GM19467 (cell line): ENCODE results near the gene ZNF37A.
"Not testable (repeated sequence)": the region's sequence is repeated elsewhere in the genome, so short reads cannot be mapped to it uniquely, and the experiment has no call there.

Experiments
- ATAC-seq: cut with Tn5 transposase; IDR thresholded peaks from one replicate; pipeline ENCODE4 v1.9.1; 2021; ENCODE audit warnings: mild to moderate bottlenecking, moderate library complexity; ENCODE audit not compliant: unreplicated experiment

The ZNF37A gene

DNA sequence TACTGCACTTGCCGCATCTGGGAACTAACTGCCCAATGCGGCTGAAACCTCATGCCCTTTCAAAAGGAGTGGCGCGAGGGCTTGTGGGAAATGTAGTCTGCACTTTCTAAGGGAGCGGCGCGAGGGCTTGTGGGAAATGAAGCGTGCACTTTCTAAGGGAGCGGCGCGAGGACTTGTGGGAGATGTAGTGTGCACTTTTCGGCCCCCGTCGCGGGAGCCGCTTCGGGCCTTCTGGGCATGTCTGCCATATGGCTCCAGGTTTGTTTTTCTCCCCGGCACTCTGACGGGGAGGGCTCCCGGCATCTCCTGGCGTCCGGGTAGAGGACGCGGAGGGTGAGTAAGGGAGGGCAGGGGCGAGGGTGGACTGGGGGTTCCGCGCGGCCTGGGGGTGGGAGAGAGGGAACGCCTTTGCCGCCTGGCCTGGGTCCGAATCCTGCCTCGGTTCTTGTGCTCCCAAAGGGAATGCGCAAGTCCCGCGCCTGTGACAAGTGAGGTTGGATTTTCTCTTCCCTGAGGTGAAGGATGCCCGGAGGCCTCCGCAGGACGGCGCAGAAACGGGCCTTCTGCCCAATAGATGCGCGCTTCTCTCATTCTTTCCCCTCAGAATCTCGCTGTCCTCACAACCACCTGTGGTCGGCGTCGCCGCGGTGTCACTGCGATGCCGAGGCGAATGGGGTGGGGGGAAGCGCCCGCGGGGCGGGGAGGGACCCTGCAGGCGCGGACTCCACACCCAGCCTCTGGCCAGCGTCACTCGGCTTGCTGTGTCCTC, at the start of gene ZNF37A:
ZNF37A (plus strand) TSS at position 180 of the 769 bp plus-strand sequence. CDS start 2,281 bp downstream, outside the sequence.
- ATAC-seq, result peak; percentile 97

DNA sequence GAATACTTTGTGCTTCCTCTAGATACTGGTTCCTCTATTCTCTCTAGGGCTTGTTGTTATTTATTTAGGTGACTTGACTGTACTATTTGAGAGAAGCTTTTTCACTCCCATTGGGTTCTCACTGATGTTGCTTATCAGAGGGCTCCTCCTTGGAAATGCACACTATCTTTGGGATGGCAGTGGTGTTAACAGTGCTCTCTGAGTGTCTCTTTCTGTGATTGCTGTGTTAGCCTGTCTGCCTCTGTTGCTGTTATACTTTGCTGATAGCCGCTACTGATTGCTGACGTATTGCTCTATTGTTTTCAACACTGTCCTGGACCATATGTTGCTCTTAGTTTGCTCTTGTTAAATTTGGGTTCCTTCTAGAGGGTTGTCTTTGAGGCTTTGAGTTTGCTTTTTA, 49.0 kb upstream of the ZNF37A start:
- no peak for ATAC-seq

DNA sequence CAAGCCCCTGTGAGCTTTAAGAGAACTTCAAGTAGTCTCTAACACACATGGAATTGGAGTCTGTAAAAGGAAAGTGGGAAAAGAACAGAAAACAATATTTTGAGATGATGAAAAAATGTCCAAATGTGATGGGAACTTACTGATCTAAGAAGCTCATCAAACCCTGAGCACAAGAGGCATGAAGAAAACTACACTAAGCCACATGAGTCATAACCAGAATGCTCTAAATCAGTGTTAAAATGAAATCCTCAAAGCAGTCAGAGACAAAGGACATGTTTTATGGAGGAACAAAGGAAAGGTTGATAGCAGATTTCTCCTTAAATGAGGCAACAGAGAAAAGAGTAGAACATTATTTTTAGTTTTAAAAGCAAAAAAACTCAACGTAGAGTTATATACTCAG, 46.5 kb upstream of the ZNF37A start:
- no peak for ATAC-seq

DNA sequence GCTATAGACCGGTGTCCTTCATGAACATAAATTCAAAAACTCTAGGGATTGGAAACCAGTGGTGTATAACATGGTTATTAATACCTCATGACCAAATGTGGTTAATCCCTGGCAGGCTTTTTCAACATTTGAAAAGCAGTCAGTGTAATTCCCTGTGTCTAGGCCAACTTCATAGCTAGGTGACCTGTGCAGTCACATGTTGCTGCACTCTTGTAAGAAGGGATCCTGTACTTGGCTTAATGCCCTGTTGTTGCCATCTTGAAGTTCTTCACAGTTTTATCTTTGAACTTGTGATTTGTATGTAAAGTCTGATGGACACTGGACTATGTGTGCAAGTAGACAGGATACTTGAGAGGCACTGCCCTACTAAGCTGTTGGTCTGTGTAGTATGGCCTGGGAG, 43.9 kb upstream of the ZNF37A start:
- no peak for ATAC-seq

DNA sequence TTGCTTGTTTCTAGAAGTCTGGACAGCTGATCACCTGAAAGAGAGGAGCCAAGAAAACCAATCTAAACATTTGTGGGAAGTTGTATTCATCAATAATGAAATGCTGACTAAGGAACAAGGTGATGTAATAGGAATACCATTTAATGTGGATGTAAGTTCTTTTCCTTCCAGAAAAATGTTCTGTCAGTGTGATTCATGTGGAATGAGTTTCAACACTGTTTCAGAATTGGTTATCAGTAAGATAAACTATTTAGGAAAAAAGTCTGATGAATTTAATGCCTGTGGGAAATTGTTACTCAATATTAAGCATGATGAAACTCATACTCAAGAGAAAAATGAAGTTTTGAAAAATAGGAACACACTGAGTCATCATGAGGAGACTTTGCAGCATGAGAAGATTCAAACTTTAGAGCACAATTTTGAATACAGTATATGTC, 39.8 kb upstream of the ZNF37A start:
- no peak for ATAC-seq

DNA sequence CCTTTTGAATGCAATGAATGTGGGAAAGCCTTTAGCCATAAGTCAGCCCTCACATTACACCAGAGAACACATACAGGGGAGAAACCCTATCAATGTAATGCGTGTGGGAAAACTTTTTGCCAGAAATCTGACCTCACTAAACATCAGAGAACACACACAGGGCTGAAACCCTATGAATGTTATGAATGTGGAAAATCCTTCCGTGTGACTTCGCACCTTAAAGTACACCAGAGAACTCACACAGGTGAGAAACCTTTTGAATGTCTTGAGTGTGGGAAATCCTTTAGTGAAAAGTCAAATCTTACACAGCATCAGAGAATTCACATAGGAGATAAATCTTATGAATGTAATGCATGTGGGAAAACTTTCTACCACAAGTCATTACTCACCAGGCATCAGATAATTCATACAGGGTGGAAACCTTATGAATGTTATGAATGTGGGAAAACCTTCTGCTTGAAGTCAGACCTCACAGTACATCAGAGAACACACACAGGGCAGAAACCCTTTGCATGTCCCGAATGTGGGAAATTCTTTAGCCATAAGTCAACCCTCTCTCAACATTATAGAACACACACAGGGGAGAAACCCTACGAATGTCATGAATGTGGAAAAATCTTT, 38.8 kb upstream of the ZNF37A start:
- not testable (repeated sequence) for ATAC-seq

DNA sequence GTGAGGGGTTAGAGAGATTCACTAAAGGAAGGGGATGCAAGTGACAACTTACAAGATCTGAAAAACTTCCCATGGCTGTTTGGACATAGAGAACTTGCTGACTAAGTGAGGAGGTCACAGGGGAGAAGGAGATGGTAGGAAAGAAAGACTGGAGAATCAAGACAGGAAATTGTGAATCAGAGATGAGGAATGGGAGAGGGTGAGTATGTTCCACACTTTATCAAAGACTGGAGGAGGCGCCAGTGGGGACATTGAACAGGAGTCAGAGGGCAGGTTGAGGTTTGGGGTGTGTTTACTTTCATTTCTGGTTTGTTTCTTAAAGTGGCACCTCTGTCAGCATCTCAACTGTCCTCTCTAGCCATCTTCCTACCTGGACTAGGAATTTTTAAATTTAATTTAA, 24.5 kb upstream of the ZNF37A start:
- not testable (repeated sequence) for ATAC-seq

DNA sequence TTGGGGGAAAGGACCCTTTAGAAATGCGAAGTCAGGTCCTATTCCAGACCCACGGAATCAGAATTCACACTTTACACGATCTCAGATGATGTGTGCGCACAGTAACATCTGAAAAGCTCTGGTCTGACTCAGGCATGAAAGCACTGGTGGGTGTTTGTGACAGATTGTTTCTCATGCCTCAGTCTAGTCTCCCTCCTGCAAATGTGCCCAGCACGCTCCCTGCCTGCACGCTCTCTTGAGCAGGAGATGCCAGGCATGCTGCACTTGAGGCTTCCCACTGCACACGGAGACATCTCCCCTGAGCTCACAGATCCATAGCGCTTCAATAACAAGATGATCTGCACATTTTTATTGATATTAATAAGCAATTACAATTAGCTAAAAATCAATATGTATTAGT, 23.6 kb upstream of the ZNF37A start:
- ATAC-seq, result no peak

DNA sequence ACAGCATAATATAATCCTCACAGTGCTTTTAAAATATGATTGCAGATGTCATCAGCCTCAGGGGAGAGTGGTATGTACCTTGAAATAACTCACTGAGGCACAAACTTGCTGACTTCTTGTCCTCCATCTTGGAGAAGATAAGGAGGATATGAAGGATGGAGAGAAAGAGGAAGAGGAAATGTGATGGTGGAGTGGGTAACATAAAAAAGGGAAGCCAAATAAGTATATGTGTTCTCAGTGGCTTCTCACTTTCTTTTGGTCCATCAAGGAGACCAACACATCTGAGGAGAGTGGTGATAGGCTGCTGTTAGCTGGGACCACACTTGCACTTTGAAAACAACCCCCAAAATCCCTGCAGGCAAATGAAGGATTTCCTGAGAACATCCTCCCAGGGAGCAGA, 21.6 kb upstream of the ZNF37A start:
- no peak for ATAC-seq

DNA sequence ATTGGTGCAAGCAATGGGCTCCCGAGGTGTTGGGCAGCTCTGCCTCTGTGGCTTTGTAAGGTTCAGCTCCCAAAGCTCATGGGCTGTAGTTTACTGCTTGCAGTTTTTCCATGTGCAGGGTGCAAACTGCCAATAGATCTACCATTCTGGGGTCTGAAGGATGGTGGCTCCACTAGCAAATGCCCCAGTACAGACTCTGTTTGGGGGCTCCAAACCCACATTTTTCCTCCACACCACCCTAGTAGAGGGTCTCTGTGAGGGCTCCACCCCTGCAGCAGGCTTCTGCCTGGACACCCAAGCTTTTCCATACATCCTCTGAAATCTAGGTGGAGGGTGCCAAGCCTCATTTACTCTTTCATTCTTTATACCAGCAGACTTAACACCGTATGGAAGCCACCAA, 17.4 kb upstream of the ZNF37A start:
- no peak for ATAC-seq

DNA sequence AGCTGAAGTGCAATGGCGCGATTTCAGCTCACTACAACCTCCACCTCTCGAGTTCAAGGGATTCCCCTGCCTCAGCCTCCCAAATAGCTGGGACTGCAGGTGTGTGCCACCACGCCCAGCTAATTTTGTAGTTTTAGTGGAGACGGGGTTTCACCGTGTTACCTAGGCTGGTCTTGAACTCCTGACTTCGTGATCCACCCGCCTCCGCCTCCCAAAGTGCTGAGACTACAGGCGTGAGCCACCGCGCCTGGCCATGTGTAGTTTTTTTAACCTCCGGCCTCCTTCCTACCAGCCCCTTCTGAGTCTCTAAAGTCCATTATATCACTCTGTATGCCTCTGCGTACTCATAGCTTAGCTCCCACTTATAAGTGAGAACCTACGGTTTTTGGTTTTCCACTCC, 819 bp upstream of the ZNF37A start:
- ATAC-seq, result not testable (repeated sequence)

DNA sequence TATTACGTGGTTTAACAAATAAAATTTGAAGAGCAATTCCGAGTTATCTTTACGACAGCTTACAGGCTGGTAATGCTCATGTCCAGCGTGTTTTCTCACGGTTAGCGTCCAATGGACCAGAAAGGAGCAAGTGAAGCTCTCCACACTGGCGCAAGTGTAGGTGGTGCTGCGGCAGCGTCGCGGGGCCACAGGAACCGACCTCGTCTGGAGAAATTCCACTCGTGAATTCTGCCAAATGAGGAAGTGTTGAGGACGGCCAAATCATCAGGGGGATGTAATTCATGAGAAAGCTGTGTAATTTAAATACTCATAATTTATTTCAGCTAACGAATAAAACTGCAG, 350 bp upstream of the ZNF37A start:
- ATAC-seq, result peak; percentile 21

DNA sequence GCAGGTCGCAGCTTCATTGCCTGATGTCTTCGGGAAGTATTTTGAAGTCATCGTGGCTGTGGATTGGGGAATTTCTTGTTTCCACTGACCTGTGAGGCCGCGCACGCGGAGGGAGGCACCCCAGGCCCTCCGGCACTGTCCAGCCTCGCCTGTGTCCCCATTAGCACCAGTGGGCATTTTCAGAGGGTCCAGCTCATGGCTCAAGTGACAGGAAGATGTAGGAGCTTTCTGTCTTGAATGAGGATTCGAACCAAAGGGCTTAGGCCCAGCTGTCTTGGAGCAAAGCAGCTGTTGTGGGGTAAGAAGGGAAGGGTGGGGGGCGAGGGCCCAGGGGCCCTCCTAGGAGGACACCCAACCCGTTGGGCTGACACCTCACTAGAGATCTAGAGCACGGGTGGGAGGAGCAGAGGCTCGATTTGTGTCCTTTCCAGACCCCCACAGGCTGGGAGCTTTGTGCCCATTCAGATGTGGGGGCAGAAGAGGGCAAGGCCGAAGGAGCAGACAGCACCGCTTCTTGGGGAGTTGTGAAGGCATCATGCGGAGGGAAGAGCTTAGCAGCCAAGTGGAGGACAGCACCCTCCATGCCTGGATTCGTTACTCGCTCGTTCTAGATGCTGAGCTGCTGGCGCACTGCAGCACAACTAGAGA, 914 bp downstream of the ZNF37A start:
- no peak for ATAC-seq

DNA sequence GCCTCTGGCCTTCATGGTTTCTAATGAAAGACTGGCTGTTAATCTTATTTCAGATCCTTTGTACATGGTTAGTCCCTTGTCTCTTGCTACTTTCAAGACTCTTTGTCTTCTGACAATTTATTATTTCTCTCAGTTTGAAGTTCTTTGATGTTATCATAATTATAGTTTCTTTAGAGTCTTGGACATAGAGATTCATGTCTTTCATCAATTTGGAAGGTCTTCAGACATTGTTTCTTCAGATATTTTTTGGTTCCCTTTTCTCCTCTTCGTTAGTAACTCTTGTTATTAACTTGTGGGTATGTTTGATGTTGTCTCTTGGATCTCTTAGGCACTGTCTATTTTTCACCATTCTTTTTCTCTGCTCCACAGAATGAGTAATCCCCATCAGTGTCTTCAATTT, 8.7 kb downstream of the ZNF37A start:
- no peak for ATAC-seq

DNA sequence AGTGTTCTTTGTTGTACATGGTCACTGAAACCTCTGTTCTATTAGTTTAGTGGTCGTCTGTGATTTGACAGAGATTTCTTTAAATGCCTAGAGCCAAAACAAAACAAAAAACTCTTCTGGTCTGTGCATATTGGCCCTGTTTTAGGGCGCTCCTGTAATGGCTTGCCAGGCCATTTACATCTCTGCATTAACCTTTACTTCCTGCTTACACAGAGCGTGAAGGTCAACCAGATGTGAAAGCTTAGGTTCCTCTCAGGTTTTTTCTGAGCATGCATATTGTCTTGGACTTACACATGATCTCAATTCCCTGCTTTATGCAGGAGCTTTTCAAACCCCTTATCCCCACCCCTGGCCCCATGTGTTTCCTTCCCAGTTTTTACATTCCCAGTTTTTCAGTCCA, 9.6 kb downstream of the ZNF37A start:
- no peak for ATAC-seq

DNA sequence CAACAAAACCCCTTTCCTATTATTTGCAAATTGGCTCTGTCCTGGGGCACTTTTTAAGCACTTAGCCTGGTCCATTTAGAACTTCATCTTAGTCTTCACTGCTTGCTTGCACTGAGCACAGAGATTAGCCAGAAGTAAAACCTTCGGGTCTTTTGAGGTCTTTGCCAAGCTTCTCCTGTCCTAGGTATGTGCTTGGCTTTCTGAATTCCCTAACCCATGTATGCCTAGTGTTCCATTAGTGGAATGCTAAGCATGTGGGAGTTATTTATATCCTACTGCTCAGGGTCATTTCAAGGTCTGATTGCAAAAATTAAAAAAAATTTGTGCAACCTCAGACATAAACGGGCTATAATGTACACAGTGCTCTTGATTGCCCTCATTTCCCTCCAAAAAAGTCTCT, 18.0 kb downstream of the ZNF37A start:
- no peak for ATAC-seq

DNA sequence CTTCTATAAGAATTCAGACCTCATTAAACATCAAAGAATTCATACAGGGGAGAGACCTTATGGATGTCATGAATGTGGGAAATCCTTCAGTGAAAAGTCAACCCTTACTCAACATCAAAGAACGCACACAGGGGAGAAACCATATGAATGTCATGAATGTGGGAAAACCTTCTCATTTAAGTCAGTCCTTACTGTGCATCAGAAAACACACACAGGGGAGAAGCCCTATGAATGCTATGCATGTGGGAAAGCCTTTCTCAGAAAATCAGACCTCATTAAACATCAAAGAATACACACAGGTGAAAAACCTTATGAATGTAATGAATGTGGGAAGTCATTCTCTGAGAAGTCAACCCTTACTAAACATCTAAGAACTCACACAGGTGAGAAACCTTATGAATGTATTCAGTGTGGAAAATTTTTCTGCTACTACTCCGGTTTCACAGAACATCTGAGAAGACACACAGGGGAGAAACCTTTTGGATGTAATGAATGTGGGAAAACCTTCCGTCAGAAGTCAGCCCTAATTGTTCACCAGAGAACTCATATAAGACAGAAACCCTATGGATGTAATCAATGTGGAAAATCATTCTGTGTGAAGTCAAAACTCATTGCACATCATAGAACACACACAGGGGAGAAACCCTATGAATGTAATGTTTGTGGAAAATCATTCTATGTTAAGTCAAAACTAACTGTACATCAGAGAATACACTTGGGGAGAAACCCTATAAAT, 24.1 kb downstream of the ZNF37A start:
- ATAC-seq, result no peak

DNA sequence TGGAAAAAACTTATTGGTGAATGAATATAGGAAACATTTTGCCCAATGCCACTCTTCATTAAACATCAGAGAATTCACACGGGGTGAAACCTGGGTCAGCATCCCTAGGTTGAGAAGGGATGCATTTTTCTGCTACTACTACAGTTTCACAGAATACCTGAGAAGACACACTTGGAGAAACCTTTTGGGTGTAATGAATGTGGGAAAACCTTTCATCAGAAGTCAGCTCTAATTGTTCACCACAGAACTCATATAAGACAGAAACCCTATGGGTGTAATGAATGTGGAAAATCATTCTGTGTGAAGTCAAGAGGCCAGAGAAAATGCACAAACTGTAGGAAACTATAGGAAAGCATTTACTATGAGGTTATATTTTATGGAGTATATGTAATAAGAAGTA, 24.9 kb downstream of the ZNF37A start:
- no peak for ATAC-seq

DNA sequence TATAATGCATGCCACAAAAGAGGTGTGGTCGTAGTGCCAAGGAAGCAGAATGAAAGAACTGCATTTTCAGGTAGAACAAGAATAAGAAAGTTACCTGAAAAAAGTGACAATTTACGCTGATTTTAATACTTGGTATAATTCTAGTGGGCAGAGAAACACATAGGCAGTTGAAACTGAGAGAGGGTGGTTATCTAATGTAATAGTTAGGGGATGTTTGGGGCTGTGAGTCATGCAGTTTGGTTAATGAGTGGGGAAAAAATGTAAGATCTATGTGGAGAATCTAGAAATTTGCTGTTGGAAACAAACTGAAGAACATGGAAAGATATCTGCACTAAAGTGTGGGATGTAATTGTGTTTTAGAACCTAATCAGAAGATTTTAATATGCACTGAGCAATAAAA, 33.7 kb downstream of the ZNF37A start:
- no peak for ATAC-seq

DNA sequence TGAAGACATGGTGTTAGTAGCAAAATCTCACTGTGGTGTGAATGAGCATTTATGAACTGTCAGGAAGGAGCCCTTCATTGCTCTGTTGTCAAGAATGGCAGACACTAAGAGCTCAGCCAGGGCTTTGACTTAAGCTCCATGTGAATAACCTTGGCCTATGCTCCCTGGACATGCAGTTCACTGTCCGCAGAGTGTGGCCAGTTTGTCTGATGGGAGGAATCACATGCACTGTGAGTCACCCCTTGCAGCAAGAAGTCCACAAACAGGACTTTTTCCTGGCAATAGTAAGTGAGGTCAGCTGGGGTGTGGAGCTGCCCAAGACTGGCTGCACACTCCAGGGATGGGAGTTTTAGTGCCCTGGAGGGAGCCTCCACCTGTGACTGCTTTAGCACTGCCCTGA, 49.5 kb downstream of the ZNF37A start:
- ATAC-seq, result no peak

DNA sequence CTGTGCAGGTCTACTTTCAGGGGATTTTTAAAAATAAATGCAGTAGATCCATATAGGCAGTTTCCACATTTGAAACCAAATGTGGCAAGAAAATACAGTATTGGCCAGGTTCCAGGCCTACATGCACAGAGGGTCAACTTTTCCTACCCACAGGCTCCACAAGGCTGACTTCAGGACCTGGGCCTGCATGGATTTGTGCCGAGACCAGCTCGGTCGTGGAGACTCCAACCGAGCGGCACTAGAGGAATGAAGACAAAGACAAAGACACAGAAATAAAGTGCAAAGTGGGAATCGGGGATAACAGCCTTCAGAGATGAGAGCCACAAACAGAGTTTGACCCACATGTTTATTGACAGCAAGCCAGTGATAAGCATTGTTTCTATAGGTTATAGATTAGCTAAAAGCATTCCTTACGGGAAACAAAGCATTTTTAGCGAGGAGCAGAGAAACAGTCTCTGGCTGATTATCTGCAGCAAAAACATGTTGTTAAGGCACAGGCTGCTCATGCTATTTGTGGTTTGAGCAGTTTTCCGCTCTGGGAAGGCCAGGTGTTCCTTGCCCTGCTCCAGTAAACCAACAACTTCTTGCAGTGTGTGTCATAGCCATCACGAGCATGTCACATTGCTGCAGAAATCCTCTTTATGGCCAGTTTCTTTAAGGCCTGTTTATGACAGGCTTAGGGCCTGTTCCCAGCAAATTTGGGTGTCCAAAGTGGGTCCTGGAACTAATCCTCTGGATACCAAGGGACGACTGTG, 52.6 kb downstream of the ZNF37A start:
- no peak for ATAC-seq
